HEK293 (cell line): ENCODE measurements around the gene C6orf136.

Experiments used
- CTCF ChIA-PET: fragments of 350-600 bp; formaldehyde crosslinking; extraction: SDS; loops from one replicate; lab custom pipeline; 2021; ENCODE audit warnings: antibody characterized with exemption; lab: Yijun Ruan, JAX
- POLR2A ChIA-PET: fragments of 300-600 bp; formaldehyde crosslinking; extraction: SDS; loops from one replicate; lab custom pipeline; 2020; ENCODE audit warnings: antibody characterized with exemption, inconsistent platforms; lab: Yijun Ruan, JAX
- H3K27ac ChIP-seq: fragments of 200-500 bp; sonication (Bioruptor generic); 2 replicates; pipeline ENCODE4 v1.5.1; 2014; ENCODE audit warnings: low read depth, low read length, control low read depth, inconsistent platforms; ENCODE audit errors: extremely low read depth
- H3K36me3 ChIP-seq, 2 experiments: fragments of 200-500 bp in 1 of 2; sonication (Bioruptor generic) in 1 of 2; 1 replicate in 1 of 2; 2 replicates in 1 of 2; pipeline ENCODE4 v1.5.1; 2014 to 2017; ENCODE audit warnings: inconsistent platforms in 2 of 2, low read length in 2 of 2; ENCODE audit not compliant: control insufficient read depth in 2 of 2, insufficient read depth in 1 of 2
- H3K4me1 ChIP-seq: fragments of 200-500 bp; sonication (Bioruptor generic); 2 replicates; pipeline ENCODE4 v1.5.1; 2014; ENCODE audit warnings: mild to moderate bottlenecking, low read length, inconsistent platforms; ENCODE audit not compliant: control insufficient read depth, insufficient read depth
- H3K4me3 ChIP-seq: 2 replicates; pipeline ENCODE4 v1.5.1; 2011; ENCODE audit warnings: low read depth, mild to moderate bottlenecking, control low read depth, low read length, moderate library complexity
- H3K9me3 ChIP-seq: fragments of 200-500 bp; sonication (Bioruptor generic); 2 replicates; pipeline ENCODE4 v1.5.1; 2014; ENCODE audit warnings: low read depth, low read length, inconsistent platforms; ENCODE audit not compliant: control insufficient read depth, insufficient read depth
- BCL6B ChIP-seq: fragments of 450-650 bp; formaldehyde crosslinking; IDR thresholded peaks from 2 replicates; pipeline ENCODE4 v1.5.1; 2017; ENCODE audit warnings: missing biosample characterization, missing genetic modification characterization
- HOXA7 ChIP-seq: sonication (generic); formaldehyde crosslinking; IDR thresholded peaks from 2 replicates; pipeline ENCODE4 v1.8.1; 2022; ENCODE audit warnings: missing genetic modification reagents, borderline replicate concordance
- INSM2 ChIP-seq: fragments of 450-650 bp; formaldehyde crosslinking; IDR thresholded peaks from 2 replicates; pipeline ENCODE4 v1.5.1; 2016; ENCODE audit warnings: missing biosample characterization, missing genetic modification characterization
- KLF9 ChIP-seq: fragments of 450-650 bp; formaldehyde crosslinking; IDR thresholded peaks from 2 replicates; pipeline ENCODE4 v1.5.1; 2016; ENCODE audit warnings: missing biosample characterization, missing genetic modification characterization, low read depth
- PBX3 ChIP-seq: sonication (generic); formaldehyde crosslinking; IDR thresholded peaks from 2 replicates; pipeline ENCODE4 v1.8.1; 2022; ENCODE audit warnings: mild to moderate bottlenecking, moderate library complexity, missing genetic modification reagents
- RBAK ChIP-seq: fragments of 450-650 bp; formaldehyde crosslinking; IDR thresholded peaks from 2 replicates; pipeline ENCODE4 v1.5.1; 2016; ENCODE audit warnings: missing biosample characterization, missing genetic modification characterization
- SALL2 ChIP-seq: fragments of 450-650 bp; formaldehyde crosslinking; IDR thresholded peaks from 2 replicates; pipeline ENCODE4 v1.5.0; 2017; ENCODE audit warnings: missing biosample characterization, mild to moderate bottlenecking, missing genetic modification characterization, borderline replicate concordance
- ZBTB11 ChIP-seq: fragments of 450-650 bp; formaldehyde crosslinking; conservative IDR thresholded peaks from 2 replicates; pipeline ENCODE4 v1.5.1; 2016; ENCODE audit warnings: low read depth, missing biosample characterization, missing genetic modification characterization
- ZBTB8A ChIP-seq: fragments of 450-650 bp; formaldehyde crosslinking; IDR thresholded peaks from 2 replicates; pipeline ENCODE4 v1.5.1; 2016; ENCODE audit warnings: missing biosample characterization, missing genetic modification characterization
- ZFP3 ChIP-seq: fragments of 450-650 bp; formaldehyde crosslinking; IDR thresholded peaks from 2 replicates; pipeline ENCODE4 v1.5.1; 2016; ENCODE audit warnings: low read depth, missing biosample characterization, missing genetic modification characterization
- ZNF10 ChIP-seq: fragments of 450-650 bp; formaldehyde crosslinking; IDR thresholded peaks from 2 replicates; pipeline ENCODE4 v1.5.1; 2017; ENCODE audit warnings: missing biosample characterization, missing genetic modification characterization
- ZNF211 ChIP-seq: fragments of 450-650 bp; formaldehyde crosslinking; IDR thresholded peaks from 2 replicates; pipeline ENCODE4 v1.5.1; 2016; ENCODE audit warnings: low read depth, missing biosample characterization, missing genetic modification characterization
- ZNF404 ChIP-seq: fragments of 450-650 bp; formaldehyde crosslinking; IDR thresholded peaks from 2 replicates; pipeline ENCODE4 v1.5.1; 2017; ENCODE audit warnings: missing biosample characterization, missing genetic modification characterization
- ZNF423 ChIP-seq: fragments of 450-650 bp; formaldehyde crosslinking; IDR thresholded peaks from 2 replicates; pipeline ENCODE4 v1.5.1; 2016; ENCODE audit warnings: missing biosample characterization, missing genetic modification characterization
- ZNF488 ChIP-seq: fragments of 450-650 bp; formaldehyde crosslinking; IDR thresholded peaks from 2 replicates; pipeline ENCODE4 v1.5.1; 2016; ENCODE audit warnings: missing biosample characterization, missing genetic modification characterization
- ZNF555 ChIP-seq: fragments of 450-650 bp; formaldehyde crosslinking; conservative IDR thresholded peaks from 2 replicates; pipeline ENCODE4 v1.5.1; 2017; ENCODE audit warnings: missing biosample characterization, mild to moderate bottlenecking, missing genetic modification characterization, inconsistent platforms
- ZNF558 ChIP-seq: fragments of 450-650 bp; formaldehyde crosslinking; IDR thresholded peaks from 2 replicates; pipeline ENCODE4 v1.5.1; 2016; ENCODE audit warnings: missing biosample characterization, missing genetic modification characterization
- ZNF610 ChIP-seq: fragments of 450-650 bp; formaldehyde crosslinking; IDR thresholded peaks from 2 replicates; pipeline ENCODE4 v1.5.1; 2016; ENCODE audit warnings: missing biosample characterization, missing genetic modification characterization, borderline replicate concordance
- ZNF621 ChIP-seq: fragments of 450-650 bp; formaldehyde crosslinking; IDR thresholded peaks from 2 replicates; pipeline ENCODE4 v1.5.1; 2017; ENCODE audit warnings: missing biosample characterization, missing genetic modification characterization
- ZNF707 ChIP-seq: fragments of 450-650 bp; formaldehyde crosslinking; IDR thresholded peaks from 2 replicates; pipeline ENCODE4 v1.5.1; 2016; ENCODE audit warnings: missing biosample characterization, missing genetic modification characterization
- ZNF776 ChIP-seq: fragments of 450-650 bp; formaldehyde crosslinking; IDR thresholded peaks from 2 replicates; pipeline ENCODE4 v1.5.0; 2017; ENCODE audit warnings: missing biosample characterization, missing genetic modification characterization, borderline replicate concordance
- ZSCAN5A ChIP-seq: fragments of 450-650 bp; formaldehyde crosslinking; IDR thresholded peaks from 2 replicates; pipeline ENCODE4 v1.5.1; 2016; ENCODE audit warnings: missing biosample characterization, missing genetic modification characterization

Gene C6orf136

GRCh38 chr6:30651143-30651542 lies 4.2 kb downstream of the C6orf136 start (continued):
- TF ChIP-seq ZBTB11 (tag by site-specific recombination), result no peak
- TF ChIP-seq ZNF558 (tag by site-specific recombination), result no peak
- no peak for TF ChIP-seq ZNF211 (tag by site-specific recombination)
- no peak for TF ChIP-seq HOXA7 (CRISPR knock-in tag)
- TF ChIP-seq RBAK, result no peak
- TF ChIP-seq ZNF776 (tag by site-specific recombination), result no peak
- TF ChIP-seq ZFP3 (tag by site-specific recombination), result no peak
- no peak for TF ChIP-seq INSM2 (tag by site-specific recombination)
- no peak for TF ChIP-seq ZBTB8A (tag by site-specific recombination)
- no peak for TF ChIP-seq PBX3 (CRISPR knock-in tag)
- TF ChIP-seq ZNF707, result no peak

- Histone ChIP-seq H3K27ac (no peak overlapping the region), H3K4me3 (no peak overlapping the region), H3K36me3 (peaks cover 61 to 95% of the 10 kb centered on the region in 2 experiments), H3K9me3 (no peaks in the 10 kb centered on the region), H3K4me1 (no peaks in the 10 kb centered on the region)
- POLR2A ChIA-PET, result interaction anchor here (0.7 kb wide), 1 partner anchor 39 kb away, joined by 3 read pairs; no protein-coding TSS in a partner anchor
- TF ChIP-seq ZNF610 (tag by site-specific recombination) (no peak), ZNF621 (no peak), ZNF10 (tag by site-specific recombination) (no peak), ZNF488 (tag by site-specific recombination) (no peak), SALL2 (tag by site-specific recombination) (no peak), ZSCAN5A (no peak), KLF9 (tag by site-specific recombination) (no peak), ZNF555 (tag by site-specific recombination) (no peak), BCL6B (tag by site-specific recombination) (no peak), ZNF404 (no peak), ZNF423 (no peak)
- CTCF ChIA-PET, result interaction anchor here (0.6 to 3.1 kb wide), 2 partner anchors 17 to 174 kb away, joined by 4 to 18 read pairs; partner anchors contain the start of gene DHX16
Observed at GRCh38 chr6:30654798-30655742, 8.1 kb downstream of the C6orf136 start.
